Lower leg skin (tissue), 3 donors: ENCODE results near the gene PLCXD1.
"Not testable (repeated sequence)": the region's sequence is repeated elsewhere in the genome, so short reads cannot be mapped to it uniquely, and the experiment has no call there.

Experiments
- CTCF ChIP-seq, 3 donors: fragments of 450-650 bp; IDR thresholded peaks; one replicate each; pipeline ENCODE4 v1.5.1; 2016; ENCODE audit warnings: antibody characterized with exemption in 3 of 3, mild to moderate bottlenecking in 3 of 3, moderate library complexity in 2 of 3
- POLR2A ChIP-seq, 2 donors: fragments of 450-650 bp; IDR thresholded peaks; one replicate each; pipeline ENCODE4 v1.6.1; 2016 to 2017; ENCODE audit warnings: antibody characterized with exemption in 2 of 2, mild to moderate bottlenecking in 1 of 2, moderate library complexity in 1 of 2

GRCh38 chrX:232278-232655 lies 48.9 kb upstream of the PLCXD1 start:
- not testable (repeated sequence) for TF ChIP-seq CTCF, POLR2A (IDR thresholded peaks at IDR 0.05)
